WERI-Rb-1 (cell line): ENCODE measurements around the gene MS4A10.

Experiments
- DNase-seq: peaks from one replicate; pipeline ENCODE4 v3.0.0-alpha.2; 2020
- H3K27ac ChIP-seq: fragments of 250-450 bp; sonication (Bioruptor Pico); 2 replicates; pipeline ENCODE4 v1.5.1; 2020; ENCODE audit warnings: mild to moderate bottlenecking, moderate library complexity
- H3K27me3 ChIP-seq: fragments of 250-450 bp; sonication (Bioruptor Pico); 2 replicates; pipeline ENCODE4 v1.5.1; 2021; ENCODE audit warnings: mild to moderate bottlenecking, low read depth, moderate library complexity; ENCODE audit not compliant: insufficient read depth, severe bottlenecking
- H3K36me3 ChIP-seq: fragments of 250-450 bp; sonication (Bioruptor Pico); 2 replicates; pipeline ENCODE4 v1.5.1; 2020; ENCODE audit warnings: mild to moderate bottlenecking, moderate library complexity
- H3K4me3 ChIP-seq: 2 replicates; pipeline ENCODE4 v1.5.1; 2011; ENCODE audit warnings: low read depth, mild to moderate bottlenecking, control low read depth, low read length
- H3K9me3 ChIP-seq: fragments of 250-450 bp; sonication (Bioruptor Pico); 2 replicates; pipeline ENCODE4 v1.5.1; 2021; ENCODE audit warnings: mild to moderate bottlenecking, moderate library complexity; ENCODE audit not compliant: severe bottlenecking
- TF ChIP-seq, protein P1 (sequence below): IDR thresholded peaks from 2 replicates; pipeline ENCODE4 v1.5.1; 2011; ENCODE audit warnings: low read depth, mild to moderate bottlenecking, control low read depth, inconsistent platforms, low read length

MS4A10 gene

DNA sequence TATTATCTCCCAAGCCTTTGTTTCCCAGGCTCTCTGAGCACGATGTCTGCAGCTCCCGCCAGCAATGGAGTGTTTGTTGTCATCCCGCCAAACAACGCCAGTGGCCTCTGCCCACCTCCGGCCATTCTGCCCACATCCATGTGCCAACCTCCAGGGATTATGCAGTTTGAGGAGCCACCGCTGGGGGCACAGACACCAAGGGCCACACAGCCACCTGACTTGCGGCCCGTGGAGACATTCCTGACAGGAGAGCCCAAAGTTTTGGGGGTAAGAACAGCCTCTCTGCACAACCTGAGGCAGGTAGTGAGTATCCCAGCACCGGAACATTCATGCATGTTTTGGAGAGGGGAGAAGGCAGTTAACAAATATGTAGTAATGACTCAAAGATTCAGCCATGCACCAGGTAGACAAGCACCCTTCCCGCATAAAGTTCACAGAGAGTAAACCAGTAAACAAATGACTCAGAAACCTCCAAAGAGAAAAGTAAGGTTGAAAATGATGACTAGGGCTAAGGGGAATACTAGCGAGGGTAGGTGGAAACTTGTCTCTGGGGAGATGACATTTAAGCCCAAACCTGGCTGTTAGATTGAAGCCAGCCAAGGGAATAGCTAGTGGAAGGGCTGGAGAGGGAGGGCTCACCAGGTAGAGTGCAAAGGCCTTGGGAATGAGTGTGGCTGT lies 21.3 kb upstream of the MS4A10 start:
- Histone ChIP-seq H3K27ac (no peak overlapping the region), H3K27me3 (no peaks in the 10 kb centered on the region), H3K4me3 (no peak overlapping the region), H3K9me3 (no peaks in the 10 kb centered on the region), H3K36me3 (no peaks in the 10 kb centered on the region)
- DNase-seq: no peak
- TF ChIP-seq, protein P1, sequence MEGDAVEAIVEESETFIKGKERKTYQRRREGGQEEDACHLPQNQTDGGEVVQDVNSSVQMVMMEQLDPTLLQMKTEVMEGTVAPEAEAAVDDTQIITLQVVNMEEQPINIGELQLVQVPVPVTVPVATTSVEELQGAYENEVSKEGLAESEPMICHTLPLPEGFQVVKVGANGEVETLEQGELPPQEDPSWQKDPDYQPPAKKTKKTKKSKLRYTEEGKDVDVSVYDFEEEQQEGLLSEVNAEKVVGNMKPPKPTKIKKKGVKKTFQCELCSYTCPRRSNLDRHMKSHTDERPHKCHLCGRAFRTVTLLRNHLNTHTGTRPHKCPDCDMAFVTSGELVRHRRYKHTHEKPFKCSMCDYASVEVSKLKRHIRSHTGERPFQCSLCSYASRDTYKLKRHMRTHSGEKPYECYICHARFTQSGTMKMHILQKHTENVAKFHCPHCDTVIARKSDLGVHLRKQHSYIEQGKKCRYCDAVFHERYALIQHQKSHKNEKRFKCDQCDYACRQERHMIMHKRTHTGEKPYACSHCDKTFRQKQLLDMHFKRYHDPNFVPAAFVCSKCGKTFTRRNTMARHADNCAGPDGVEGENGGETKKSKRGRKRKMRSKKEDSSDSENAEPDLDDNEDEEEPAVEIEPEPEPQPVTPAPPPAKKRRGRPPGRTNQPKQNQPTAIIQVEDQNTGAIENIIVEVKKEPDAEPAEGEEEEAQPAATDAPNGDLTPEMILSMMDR: no peak

GRCh38 chr11:60764879-60765278 lies 20.3 kb upstream of the MS4A10 start:
- Histone ChIP-seq H3K9me3 (no peaks in the 10 kb centered on the region), H3K27ac (no peak overlapping the region), H3K27me3 (no peaks in the 10 kb centered on the region), H3K4me3 (no peak overlapping the region), H3K36me3 (no peaks in the 10 kb centered on the region)
- no peak for DNase-seq
- TF ChIP-seq, protein P1: no peak

DNA sequence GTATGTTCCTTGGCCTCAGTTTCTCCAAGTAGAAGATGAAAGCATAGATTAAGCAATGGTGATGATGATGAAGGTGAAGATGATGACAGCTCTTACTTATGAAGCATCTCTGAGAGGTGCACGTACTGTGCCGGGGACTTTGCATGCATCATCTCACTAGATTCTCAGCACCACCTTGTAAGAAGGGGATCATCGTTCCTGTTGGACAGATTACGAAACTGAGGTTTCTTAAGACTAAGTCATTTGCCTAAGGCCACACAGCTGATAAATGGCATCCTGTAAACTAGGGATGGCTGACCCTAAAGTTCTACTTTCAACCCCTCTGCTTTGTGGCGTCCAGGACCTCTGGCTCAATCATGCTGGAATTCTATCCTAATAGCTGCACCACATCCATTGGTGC lies 19.8 kb upstream of the MS4A10 start:
- DNase-seq: no peak
- H3K4me3 ChIP-seq: no peak overlapping the region
- no peaks in the 10 kb centered on the region for H3K9me3 ChIP-seq
- TF ChIP-seq, protein P1: no peak
- H3K27ac ChIP-seq: no peak overlapping the region
- no peaks in the 10 kb centered on the region for H3K36me3 ChIP-seq
- H3K27me3 ChIP-seq: no peaks in the 10 kb centered on the region

DNA sequence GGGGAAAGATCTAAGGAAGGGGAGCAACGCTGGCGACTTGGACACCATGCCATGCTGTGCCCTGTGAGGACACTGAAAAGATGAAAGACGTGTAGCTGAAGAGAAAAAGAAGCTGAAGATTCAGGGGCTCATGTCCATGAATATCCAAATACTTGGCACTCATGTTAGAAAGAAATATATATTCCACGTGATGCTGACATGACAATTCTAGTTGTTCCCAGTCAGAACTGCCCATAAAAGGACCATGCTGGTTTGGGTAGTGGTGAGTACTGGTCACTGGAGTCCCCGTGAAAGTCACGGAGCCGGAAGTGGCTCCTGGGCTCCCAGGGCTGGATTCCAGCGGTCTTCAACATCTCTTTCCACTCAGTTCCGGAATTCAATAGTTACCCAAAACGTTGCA lies 18.6 kb upstream of the MS4A10 start:
- no peaks in the 10 kb centered on the region for H3K36me3 ChIP-seq
- no peaks in the 10 kb centered on the region for H3K9me3 ChIP-seq
- TF ChIP-seq, protein P1: no peak
- DNase-seq: no peak
- H3K4me3 ChIP-seq: no peak overlapping the region
- no peak overlapping the region for H3K27ac ChIP-seq
- H3K27me3 ChIP-seq: no peaks in the 10 kb centered on the region

- TF ChIP-seq, protein P1: no peak
- no peak for DNase-seq
- H3K27ac ChIP-seq: no peak overlapping the region
- H3K9me3 ChIP-seq: no peaks in the 10 kb centered on the region
- no peaks in the 10 kb centered on the region for H3K27me3 ChIP-seq
- H3K4me3 ChIP-seq: no peak overlapping the region
- H3K36me3 ChIP-seq: no peaks in the 10 kb centered on the region
Observed at GRCh38 chr11:60767388-60767811, 17.7 kb upstream of the MS4A10 start.

- TF ChIP-seq, protein P1: no peak
- no peak for DNase-seq
- Histone ChIP-seq H3K27me3 (no peaks in the 10 kb centered on the region), H3K9me3 (no peaks in the 10 kb centered on the region), H3K4me3 (no peak overlapping the region), H3K36me3 (no peaks in the 10 kb centered on the region), H3K27ac (no peak overlapping the region)
Observed at GRCh38 chr11:60768202-60768601, 16.9 kb upstream of the MS4A10 start.
